ENCODE measurements around the gene PACSIN2.

DNA sequence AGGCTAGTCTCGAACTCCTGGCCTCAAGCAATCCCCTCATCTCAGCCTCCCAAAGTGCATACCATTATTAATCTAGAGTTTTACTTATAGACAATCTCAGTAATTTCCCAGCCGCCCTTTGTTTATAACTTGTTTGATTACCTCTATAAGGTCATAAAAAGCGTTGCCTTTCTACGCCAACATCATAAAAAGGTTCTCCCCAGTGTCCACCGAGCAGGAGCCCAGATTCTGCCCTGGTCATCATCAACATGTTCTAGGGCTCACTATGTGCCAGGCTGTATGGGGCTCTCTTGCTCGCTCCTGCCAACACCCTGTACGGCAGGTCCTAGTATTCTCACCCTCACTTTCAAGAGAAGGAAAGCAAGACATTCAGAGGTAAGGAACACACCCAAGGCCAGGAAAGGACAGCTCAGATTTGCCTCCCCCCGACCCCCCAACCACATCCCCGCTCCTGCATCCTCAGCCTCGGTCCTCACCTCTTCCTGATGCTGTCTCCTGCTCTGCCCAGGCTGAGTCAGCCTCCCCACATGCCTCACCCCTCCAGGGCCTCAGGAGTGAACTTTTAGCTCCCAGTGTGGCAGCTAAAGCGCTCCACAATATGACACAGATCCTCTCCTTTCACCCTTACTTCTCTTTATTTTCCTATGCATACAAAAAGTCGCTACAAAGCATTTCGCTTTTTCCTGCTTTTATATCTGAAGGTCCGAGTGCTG is 172.1 kb downstream of the PACSIN2 start:
- TF ChIP-seq SUZ12 (IDR thresholded peaks at IDR 0.05) (no peak), ARNT (IDR thresholded peaks at IDR 0.05) (no peak), PKNOX1 (IDR thresholded peaks at IDR 0.05) (no peak), FOXM1 (IDR thresholded peaks at IDR 0.05; ENCODE audit: borderline replicate concordance) (no peak), FOXK2 (IDR thresholded peaks at IDR 0.05) (no peak), TARDBP (IDR thresholded peaks at IDR 0.05) (no peak), ELF4 (IDR thresholded peaks at IDR 0.05) (no peak), CTBP1 (IDR thresholded peaks at IDR 0.05; ENCODE audit: borderline replicate concordance) (no peak), BHLHE40 (IDR thresholded peaks at IDR 0.05; ENCODE audit: borderline replicate concordance) (no peak), L3MBTL2 (conservative IDR thresholded peaks at IDR 0.05) (no peak), SP1 (IDR thresholded peaks at IDR 0.05) (no peak)

Data from HEK293T (cell line).